H1 (cell line): Measurements from ENCODE around the gene CSNK1A1. TPM values are rescaled to one million over a fixed set of nuclear protein-coding genes. Genes with fewer than 3 reads are reported as not detected.

Experiments used
- CREB1 ChIP-seq: IDR thresholded peaks from 2 replicates; pipeline ENCODE4 v1.6.1; 2012; ENCODE audit warnings: inconsistent platforms
- TBP ChIP-seq: IDR thresholded peaks from 2 replicates; pipeline ENCODE4 v1.6.1; 2011; ENCODE audit warnings: low read depth, low read length, improper control_type of control experiment
- polyA plus RNA-seq, 7 experiments: library from polyadenylated mRNA; depleted of rRNA in 3 of 7; stranded (reverse) in 5 of 7; unstranded in 2 of 7; fragments of >200 nt in 5 of 7; fragments of 200-250 nt in 2 of 7; gene quantifications; 1 replicate in 5 of 7; 2 replicates in 1 of 7; 4 replicates in 1 of 7; pipeline versions ENCODE4 v1.2.1 to v1.2.3, GENCODE V29; 2011 to 2013; ENCODE audit warnings: missing spikeins in 2 of 7, mixed read lengths in 2 of 7
- total RNA-seq: library from RNA; stranded (reverse); fragmentation: NEBNext Ultra II Directional; extraction: Animal tissue kit (Norgen Biotek cat#: 25700); gene quantifications from 2 replicates; pipeline ENCODE4 v1.2.1, GENCODE V29; 2021
- TF ChIP-seq, protein P1 (sequence below): fragments of 300-600 bp; sonication (generic); IDR thresholded peaks from 2 replicates; pipeline ENCODE4 v1.7.1; 2012; ENCODE audit warnings: low read length, moderate library complexity, mild to moderate bottlenecking, inconsistent platforms; ENCODE audit not compliant: insufficient replicate concordance

The CSNK1A1 gene
- total and polyA plus RNA-seq, 2 of the 8 experiments (the other 6 are each of a cell fraction or from before 2014, with no cell fraction given): 61.2 to 244 TPM

DNA sequence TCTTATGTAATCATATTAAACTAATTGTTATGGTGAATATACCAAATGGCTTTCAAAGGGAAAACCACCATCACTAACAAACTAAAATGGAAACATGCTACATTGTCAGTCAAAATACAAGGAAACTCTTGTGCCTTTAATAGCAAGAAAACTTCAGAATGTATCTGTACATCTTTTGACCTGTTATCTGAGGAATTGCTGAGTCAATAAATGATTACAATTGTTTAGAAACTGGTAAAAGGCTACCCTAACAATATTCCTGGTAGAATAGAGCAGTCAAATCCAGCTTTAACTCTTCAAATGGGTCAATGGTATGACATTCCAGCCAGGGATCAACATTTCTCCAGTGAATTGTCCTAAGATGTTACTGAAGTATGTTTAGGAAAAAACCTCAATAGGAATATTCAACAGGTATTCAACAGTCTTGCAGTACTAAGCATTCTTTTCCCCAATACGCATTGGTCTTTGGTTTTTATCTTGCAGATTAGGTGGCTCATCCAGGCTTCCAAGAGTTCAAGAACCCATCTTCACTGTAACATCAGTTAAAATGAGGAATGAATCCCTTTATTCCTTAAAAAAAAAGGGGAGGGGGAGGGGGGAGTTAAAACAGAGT lies 52.4 kb downstream of the CSNK1A1 start (continued):
- TF ChIP-seq, protein P1, sequence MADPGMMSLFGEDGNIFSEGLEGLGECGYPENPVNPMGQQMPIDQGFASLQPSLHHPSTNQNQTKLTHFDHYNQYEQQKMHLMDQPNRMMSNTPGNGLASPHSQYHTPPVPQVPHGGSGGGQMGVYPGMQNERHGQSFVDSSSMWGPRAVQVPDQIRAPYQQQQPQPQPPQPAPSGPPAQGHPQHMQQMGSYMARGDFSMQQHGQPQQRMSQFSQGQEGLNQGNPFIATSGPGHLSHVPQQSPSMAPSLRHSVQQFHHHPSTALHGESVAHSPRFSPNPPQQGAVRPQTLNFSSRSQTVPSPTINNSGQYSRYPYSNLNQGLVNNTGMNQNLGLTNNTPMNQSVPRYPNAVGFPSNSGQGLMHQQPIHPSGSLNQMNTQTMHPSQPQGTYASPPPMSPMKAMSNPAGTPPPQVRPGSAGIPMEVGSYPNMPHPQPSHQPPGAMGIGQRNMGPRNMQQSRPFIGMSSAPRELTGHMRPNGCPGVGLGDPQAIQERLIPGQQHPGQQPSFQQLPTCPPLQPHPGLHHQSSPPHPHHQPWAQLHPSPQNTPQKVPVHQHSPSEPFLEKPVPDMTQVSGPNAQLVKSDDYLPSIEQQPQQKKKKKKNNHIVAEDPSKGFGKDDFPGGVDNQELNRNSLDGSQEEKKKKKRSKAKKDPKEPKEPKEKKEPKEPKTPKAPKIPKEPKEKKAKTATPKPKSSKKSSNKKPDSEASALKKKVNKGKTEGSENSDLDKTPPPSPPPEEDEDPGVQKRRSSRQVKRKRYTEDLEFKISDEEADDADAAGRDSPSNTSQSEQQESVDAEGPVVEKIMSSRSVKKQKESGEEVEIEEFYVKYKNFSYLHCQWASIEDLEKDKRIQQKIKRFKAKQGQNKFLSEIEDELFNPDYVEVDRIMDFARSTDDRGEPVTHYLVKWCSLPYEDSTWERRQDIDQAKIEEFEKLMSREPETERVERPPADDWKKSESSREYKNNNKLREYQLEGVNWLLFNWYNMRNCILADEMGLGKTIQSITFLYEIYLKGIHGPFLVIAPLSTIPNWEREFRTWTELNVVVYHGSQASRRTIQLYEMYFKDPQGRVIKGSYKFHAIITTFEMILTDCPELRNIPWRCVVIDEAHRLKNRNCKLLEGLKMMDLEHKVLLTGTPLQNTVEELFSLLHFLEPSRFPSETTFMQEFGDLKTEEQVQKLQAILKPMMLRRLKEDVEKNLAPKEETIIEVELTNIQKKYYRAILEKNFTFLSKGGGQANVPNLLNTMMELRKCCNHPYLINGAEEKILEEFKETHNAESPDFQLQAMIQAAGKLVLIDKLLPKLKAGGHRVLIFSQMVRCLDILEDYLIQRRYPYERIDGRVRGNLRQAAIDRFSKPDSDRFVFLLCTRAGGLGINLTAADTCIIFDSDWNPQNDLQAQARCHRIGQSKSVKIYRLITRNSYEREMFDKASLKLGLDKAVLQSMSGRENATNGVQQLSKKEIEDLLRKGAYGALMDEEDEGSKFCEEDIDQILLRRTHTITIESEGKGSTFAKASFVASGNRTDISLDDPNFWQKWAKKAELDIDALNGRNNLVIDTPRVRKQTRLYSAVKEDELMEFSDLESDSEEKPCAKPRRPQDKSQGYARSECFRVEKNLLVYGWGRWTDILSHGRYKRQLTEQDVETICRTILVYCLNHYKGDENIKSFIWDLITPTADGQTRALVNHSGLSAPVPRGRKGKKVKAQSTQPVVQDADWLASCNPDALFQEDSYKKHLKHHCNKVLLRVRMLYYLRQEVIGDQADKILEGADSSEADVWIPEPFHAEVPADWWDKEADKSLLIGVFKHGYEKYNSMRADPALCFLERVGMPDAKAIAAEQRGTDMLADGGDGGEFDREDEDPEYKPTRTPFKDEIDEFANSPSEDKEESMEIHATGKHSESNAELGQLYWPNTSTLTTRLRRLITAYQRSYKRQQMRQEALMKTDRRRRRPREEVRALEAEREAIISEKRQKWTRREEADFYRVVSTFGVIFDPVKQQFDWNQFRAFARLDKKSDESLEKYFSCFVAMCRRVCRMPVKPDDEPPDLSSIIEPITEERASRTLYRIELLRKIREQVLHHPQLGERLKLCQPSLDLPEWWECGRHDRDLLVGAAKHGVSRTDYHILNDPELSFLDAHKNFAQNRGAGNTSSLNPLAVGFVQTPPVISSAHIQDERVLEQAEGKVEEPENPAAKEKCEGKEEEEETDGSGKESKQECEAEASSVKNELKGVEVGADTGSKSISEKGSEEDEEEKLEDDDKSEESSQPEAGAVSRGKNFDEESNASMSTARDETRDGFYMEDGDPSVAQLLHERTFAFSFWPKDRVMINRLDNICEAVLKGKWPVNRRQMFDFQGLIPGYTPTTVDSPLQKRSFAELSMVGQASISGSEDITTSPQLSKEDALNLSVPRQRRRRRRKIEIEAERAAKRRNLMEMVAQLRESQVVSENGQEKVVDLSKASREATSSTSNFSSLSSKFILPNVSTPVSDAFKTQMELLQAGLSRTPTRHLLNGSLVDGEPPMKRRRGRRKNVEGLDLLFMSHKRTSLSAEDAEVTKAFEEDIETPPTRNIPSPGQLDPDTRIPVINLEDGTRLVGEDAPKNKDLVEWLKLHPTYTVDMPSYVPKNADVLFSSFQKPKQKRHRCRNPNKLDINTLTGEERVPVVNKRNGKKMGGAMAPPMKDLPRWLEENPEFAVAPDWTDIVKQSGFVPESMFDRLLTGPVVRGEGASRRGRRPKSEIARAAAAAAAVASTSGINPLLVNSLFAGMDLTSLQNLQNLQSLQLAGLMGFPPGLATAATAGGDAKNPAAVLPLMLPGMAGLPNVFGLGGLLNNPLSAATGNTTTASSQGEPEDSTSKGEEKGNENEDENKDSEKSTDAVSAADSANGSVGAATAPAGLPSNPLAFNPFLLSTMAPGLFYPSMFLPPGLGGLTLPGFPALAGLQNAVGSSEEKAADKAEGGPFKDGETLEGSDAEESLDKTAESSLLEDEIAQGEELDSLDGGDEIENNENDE: peak; percentile 47
- TF ChIP-seq CREB1 (no peak), TBP (no peak)
- TF ChIP-seq, all 59 proteins: peak for 4
